HG03064 (cell line): ENCODE results near the gene JUND.

Experiments
- ATAC-seq: cut with Tn5 transposase; IDR thresholded peaks from one replicate; pipeline ENCODE4 v1.9.1; 2021; ENCODE audit warnings: low read depth; ENCODE audit not compliant: unreplicated experiment

JUND gene

GRCh38 chr19:18309525-18310064, 28.2 kb upstream of the JUND start:
- ATAC-seq = no peak

DNA sequence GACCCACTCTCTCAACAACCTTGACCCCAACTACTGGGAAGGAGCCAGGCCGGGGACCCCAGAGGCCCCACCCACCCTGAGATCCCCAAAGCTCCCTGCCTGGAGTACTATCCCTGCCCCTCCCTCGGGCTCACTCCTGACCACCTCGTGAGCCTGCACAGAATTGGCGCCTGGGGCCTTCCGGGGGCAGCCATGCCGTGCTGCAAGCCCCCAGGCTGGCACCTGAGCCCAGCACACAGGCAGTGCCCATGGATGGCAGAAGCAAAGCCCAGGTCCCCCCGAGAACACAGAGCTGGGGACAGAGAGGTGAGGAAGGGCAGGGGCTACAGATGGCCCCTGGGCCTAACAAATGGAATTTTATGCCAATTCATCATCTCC, 27.5 kb upstream of the JUND start:
- no peak for ATAC-seq

DNA sequence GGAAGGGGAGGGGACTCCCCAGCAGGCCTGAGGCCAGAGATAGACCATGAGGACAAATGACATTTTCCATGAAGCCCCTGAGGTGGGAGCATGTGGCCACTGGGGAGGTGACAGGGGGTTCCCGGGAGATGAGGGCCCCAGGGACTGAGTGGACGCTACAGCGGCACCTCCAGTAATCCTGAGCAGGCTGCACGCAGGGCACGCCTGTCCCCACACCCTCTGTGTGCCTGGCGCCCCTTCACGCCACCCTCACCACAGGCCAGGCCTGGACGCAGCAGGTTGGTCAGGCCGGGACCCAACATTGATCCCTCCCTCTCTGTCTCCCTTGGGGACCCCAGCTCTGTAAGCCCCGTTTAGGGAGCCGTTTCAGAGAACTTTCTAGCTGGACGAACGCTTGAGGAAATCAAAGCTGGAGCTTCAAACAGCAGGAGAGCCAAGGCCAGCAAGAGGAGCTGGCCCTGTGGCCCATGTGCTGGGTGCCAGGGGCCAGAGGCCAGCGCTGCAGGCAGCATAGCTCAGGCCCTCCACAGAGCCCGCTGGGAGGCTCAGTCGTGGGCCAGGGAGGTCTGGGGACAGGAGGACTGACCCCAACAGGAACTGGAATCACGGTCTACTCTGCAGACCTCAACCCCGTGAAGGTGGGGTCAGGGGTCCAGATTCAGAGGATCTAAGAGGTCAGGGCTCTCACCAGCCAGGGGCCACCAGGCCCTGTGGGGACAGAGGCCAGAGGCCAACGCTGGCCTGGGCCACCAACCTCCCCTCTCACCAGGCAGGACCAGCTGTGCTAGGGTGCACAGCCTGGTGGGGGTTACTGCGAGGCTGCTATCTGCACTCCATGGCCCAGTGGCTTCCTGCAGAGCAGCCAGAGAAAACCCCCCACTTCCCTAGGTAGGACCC, 26.9 kb upstream of the JUND start:
- no peak for ATAC-seq

GRCh38 chr19:18307271-18307681, 25.9 kb upstream of the JUND start:
- no peak for ATAC-seq

- no peak for ATAC-seq
Observed at GRCh38 chr19:18306888-18307260, 25.5 kb upstream of the JUND start.

- no peak for ATAC-seq
Observed at GRCh38 chr19:18306209-18306887, 24.9 kb upstream of the JUND start.

GRCh38 chr19:18304458-18305310, 23.3 kb upstream of the JUND start:
- ATAC-seq = no peak

- no peak for ATAC-seq
Observed at GRCh38 chr19:18304208-18304457, 22.7 kb upstream of the JUND start.

GRCh38 chr19:18301718-18302111, 20.3 kb upstream of the JUND start:
- ATAC-seq = no peak

- ATAC-seq = no peak
Observed at GRCh38 chr19:18300930-18301717, 19.7 kb upstream of the JUND start.

- no peak for ATAC-seq
Observed at GRCh38 chr19:18299654-18300053, 18.2 kb upstream of the JUND start.

DNA sequence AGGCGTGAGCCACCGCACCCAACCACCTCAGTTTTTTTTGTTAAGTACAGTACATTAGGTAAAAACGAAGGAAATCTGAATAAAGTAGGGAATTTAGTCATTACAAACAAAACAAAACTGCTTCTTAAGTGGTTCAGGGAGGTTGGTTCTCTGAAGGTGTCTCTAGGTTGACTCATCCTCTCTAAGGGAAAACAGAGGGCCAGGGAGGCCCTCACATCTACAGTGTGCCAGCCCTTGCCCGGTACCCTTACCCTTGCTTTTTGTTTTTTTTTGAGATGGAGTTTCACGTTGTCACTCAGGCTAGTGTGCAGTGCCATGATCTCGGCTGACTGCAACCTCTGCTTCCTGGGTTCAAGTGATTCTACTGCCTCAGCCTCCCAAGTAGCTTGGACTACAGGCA, 17.2 kb upstream of the JUND start:
- ATAC-seq = no peak

DNA sequence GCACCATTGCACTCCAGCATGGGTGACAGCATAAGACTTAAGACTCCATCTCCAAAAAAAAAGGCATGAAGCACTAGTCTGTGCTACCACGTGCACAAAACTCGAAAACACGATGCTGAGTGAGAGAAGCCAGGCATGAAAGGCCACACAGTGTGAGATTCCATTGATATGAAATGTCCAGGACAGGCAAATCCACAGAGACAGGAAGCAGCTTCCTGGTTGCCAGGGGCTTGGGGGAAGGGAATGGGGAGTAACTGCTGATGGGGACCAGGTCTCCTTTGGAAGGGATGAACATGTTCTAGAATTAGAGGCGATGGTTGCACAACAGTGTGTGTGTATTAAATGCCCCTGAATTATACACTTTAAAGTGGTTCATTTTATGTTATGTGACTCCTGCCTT, 15.9 kb upstream of the JUND start:
- ATAC-seq = no peak

DNA sequence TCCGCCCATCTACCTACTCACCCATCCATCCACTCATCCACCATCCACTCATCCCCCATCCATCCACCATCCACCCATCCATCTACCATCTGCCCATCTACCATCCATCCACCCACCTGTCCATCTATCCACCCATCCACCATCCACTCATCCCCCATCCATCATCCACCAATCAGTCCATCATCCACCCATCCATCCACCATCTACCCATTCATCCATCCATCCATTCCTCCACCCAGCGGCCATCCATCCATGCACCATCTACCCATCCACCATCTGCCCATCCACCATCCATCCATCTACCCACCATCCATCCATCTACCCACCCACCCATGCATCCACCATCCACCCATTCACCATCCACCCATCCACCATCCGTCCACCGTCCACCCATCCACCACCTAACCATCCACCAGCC, 13.6 kb upstream of the JUND start:
- ATAC-seq = no peak

GRCh38 chr19:18294467-18294864, 13.0 kb upstream of the JUND start:
- no peak for ATAC-seq

GRCh38 chr19:18293642-18294466, 12.4 kb upstream of the JUND start:
- no peak for ATAC-seq

DNA sequence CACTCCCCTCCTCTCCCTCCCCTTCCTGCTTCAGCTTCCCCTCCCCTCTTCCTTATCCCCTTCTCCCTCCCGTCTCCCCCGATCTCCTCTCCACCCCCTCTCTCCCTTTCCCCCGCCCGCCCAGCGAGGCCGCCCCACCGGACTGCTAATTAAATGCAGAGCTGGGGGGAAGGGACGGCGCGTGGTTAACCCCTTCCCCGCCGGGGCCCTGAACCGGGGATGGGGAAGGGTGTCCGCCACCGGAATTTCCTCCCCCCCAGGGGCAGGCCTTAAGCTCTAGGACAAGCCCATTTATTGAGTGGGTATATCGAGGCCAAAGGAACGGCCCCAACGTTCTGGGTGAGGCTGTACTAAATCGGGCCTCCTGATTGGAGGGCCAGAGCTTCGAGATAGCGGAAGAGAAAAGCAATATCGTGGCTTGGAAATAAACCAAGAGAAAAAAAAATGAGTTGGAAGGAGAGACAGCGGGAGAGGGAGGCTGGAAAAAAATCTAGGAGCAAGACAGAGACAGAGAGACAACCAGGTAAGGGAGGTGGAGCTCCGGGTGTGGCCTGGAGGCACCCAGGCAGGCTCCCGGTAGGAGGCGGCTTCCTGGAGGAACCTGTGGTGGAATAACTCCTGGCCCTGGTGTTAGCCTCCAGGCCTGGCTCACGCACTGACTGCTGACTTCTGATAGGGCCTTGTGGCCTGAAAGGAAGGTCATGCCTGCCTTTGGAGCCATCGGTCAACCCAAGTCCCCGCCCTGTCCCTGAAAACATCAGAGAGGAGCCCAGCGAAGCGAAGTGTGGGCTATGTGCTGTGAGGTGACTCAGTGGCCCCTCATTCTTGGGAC, 11.6 kb upstream of the JUND start:
- ATAC-seq = no peak

- ATAC-seq = no peak
Observed at GRCh38 chr19:18292462-18292809, 11.0 kb upstream of the JUND start.
